H1 (cell line): ENCODE data around the gene ZNF674. TPM values are rescaled to one million over a fixed set of nuclear protein-coding genes. Genes with fewer than 3 reads are reported as not detected.

Experiments
- CTCF ChIA-PET: fragments of 300-600 bp; sonication (Branson Sonifier 250); formaldehyde crosslinking; loops from one replicate; lab custom pipeline; 2021; ENCODE audit not compliant: partially characterized antibody; lab: Charles Lee
- POLR2A ChIA-PET: fragments of 300-600 bp; sonication (Branson Sonifier 250); formaldehyde crosslinking; loops from one replicate; lab custom pipeline; 2021; ENCODE audit warnings: inconsistent platforms; ENCODE audit not compliant: partially characterized antibody; lab: Charles Lee
- DNase-seq, 2 experiments: peaks; one replicate each; pipeline versions ENCODE4 v3.0.0 to v3.0.0-alpha.2; 2010 to 2022; ENCODE audit warnings: low spot score in 2 of 2, low read depth in 1 of 2, mixed read lengths in 1 of 2
- FAIRE-seq: peaks from 2 replicates; lab custom pipeline; 2011; peaks lifted over from hg19 to GRCh38; lab: Jason Lieb, UNC
- H2AFZ ChIP-seq: 2 replicates; pipeline ENCODE4 v1.8.1; 2012; ENCODE audit warnings: low read length, inconsistent platforms
- H2AK5ac ChIP-seq: 2 replicates; pipeline ENCODE4 v1.6.1; 2013; ENCODE audit warnings: low read depth, low read length
- H2BK120ac ChIP-seq: replicated peaks from 2 replicates; pipeline ENCODE3; 2013; ENCODE audit warnings: low read depth, low read length, inconsistent platforms
- H2BK12ac ChIP-seq: 2 replicates; pipeline ENCODE4 v1.6.1; 2013; ENCODE audit warnings: low read depth, low read length
- H2BK15ac ChIP-seq: 2 replicates; pipeline ENCODE4 v1.6.1; 2013; ENCODE audit warnings: low read length
- H2BK20ac ChIP-seq: 2 replicates; pipeline ENCODE4 v1.6.1; 2013; ENCODE audit warnings: low read length
- H2BK5ac ChIP-seq: 2 replicates; pipeline ENCODE4 v1.6.1; 2013; ENCODE audit warnings: low read depth, low read length
- H3K14ac ChIP-seq: 2 replicates; pipeline ENCODE4 v1.6.1; 2013; ENCODE audit warnings: inconsistent platforms; ENCODE audit not compliant: insufficient read length
- H3K18ac ChIP-seq: 2 replicates; pipeline ENCODE4 v1.6.1; 2013; ENCODE audit warnings: low read length; ENCODE audit errors: extremely low read depth
- H3K23ac ChIP-seq: 2 replicates; pipeline ENCODE4 v1.6.1; 2013; ENCODE audit warnings: inconsistent platforms; ENCODE audit not compliant: insufficient read length
- H3K23me2 ChIP-seq: 2 replicates; pipeline ENCODE4 v1.6.1; 2013; ENCODE audit warnings: low read depth, low read length
- H3K27ac ChIP-seq: 2 replicates; pipeline ENCODE4 v1.6.1; 2011; ENCODE audit warnings: low read depth, low read length, inconsistent platforms
- H3K27me3 ChIP-seq, 4 experiments: replicated peaks in 1 of 4; 1 replicate in 1 of 4; 2 replicates in 3 of 4; pipeline versions ENCODE4 v1.6.1 to v1.8.1; 2011 to 2013; ENCODE audit warnings: low read length in 3 of 4, mild to moderate bottlenecking in 3 of 4, inconsistent platforms in 2 of 4, mixed read lengths in 2 of 4, moderate library complexity in 1 of 4; ENCODE audit not compliant: control insufficient read depth in 3 of 4, insufficient read depth in 3 of 4; ENCODE audit errors: extremely low read depth in 1 of 4
- H3K36me3 ChIP-seq, 4 experiments: 2 replicates each; pipeline versions ENCODE4 v1.6.1 to v1.8.1; 2011 to 2013; ENCODE audit warnings: mild to moderate bottlenecking in 4 of 4, low read length in 3 of 4, moderate library complexity in 2 of 4, control low read depth in 1 of 4, inconsistent platforms in 1 of 4; ENCODE audit not compliant: insufficient read depth in 4 of 4, control insufficient read depth in 2 of 4
- H3K4ac ChIP-seq: replicated peaks from 2 replicates; pipeline ENCODE3; 2013; ENCODE audit warnings: low read length, low read depth, mixed read lengths, inconsistent platforms; ENCODE audit not compliant: insufficient read length
- H3K4me1 ChIP-seq, 4 experiments: replicated peaks in 1 of 4; 1 replicate in 1 of 4; 2 replicates in 3 of 4; pipeline versions ENCODE4 v1.6.1 to v1.8.1; 2011 to 2013; ENCODE audit warnings: low read length in 3 of 4, inconsistent platforms in 2 of 4, mixed read lengths in 1 of 4; ENCODE audit not compliant: insufficient read depth in 4 of 4, control insufficient read depth in 3 of 4
- H3K4me2 ChIP-seq, 2 experiments: 2 replicates each; pipeline versions ENCODE4 v1.6.1 to v1.8.1; 2011 to 2013; ENCODE audit warnings: low read depth in 2 of 2, low read length in 2 of 2, control low read depth in 1 of 2, inconsistent platforms in 1 of 2, mild to moderate bottlenecking in 1 of 2; ENCODE audit not compliant: insufficient read depth in 1 of 2
- H3K4me3 ChIP-seq, 4 experiments: fragments of 200-600, 300-600 bp in 1 of 4; sonication (generic), shearing (Covaris generic), sonication (Bioruptor Twin) in 1 of 4; 2 replicates each; pipeline versions ENCODE4 v1.5.1 to v1.8.1; 2011 to 2016; ENCODE audit warnings: low read length in 4 of 4, low read depth in 3 of 4, control low read depth in 2 of 4, inconsistent platforms in 2 of 4, mild to moderate bottlenecking in 2 of 4, mixed read lengths in 1 of 4, moderate library complexity in 1 of 4; ENCODE audit not compliant: insufficient read depth in 2 of 4; ENCODE audit errors: extremely low read depth in 1 of 4
- H3K56ac ChIP-seq: replicated peaks from 2 replicates; pipeline ENCODE3; 2013; ENCODE audit warnings: low read depth, mild to moderate bottlenecking, mixed read lengths, low read length, inconsistent platforms; ENCODE audit not compliant: insufficient read length
- H3K79me1 ChIP-seq: 2 replicates; pipeline ENCODE4 v1.6.1; 2013; ENCODE audit warnings: low read depth, low read length, control low read depth
- H3K79me2 ChIP-seq, 2 experiments: 2 replicates each; pipeline versions ENCODE4 v1.6.1 to v1.8.1; 2012 to 2013; ENCODE audit warnings: low read length in 2 of 2, mild to moderate bottlenecking in 2 of 2, inconsistent platforms in 1 of 2; ENCODE audit not compliant: insufficient read depth in 2 of 2, control insufficient read depth in 1 of 2
- H3K9ac ChIP-seq, 4 experiments: replicated peaks in 1 of 4; 1 replicate in 1 of 4; 2 replicates in 3 of 4; pipeline versions ENCODE4 v1.6.1 to v1.8.1; 2011 to 2013; ENCODE audit warnings: low read depth in 3 of 4, low read length in 3 of 4, control low read depth in 2 of 4, mild to moderate bottlenecking in 2 of 4, moderate library complexity in 2 of 4, inconsistent platforms in 1 of 4; ENCODE audit errors: extremely low read depth in 1 of 4
- H3K9me3 ChIP-seq, 2 experiments: 2 replicates each; pipeline versions ENCODE4 v1.6.1 to v1.8.1; 2012 to 2013; ENCODE audit warnings: mild to moderate bottlenecking in 2 of 2, moderate library complexity in 2 of 2, control low read depth in 1 of 2, inconsistent platforms in 1 of 2, low read depth in 1 of 2, low read length in 1 of 2, mixed read lengths in 1 of 2; ENCODE audit not compliant: insufficient read depth in 2 of 2
- H4K20me1 ChIP-seq, 2 experiments: replicated peaks in 1 of 2; 2 replicates each; pipeline versions ENCODE3 to v1.8.1; 2011 to 2013; ENCODE audit warnings: inconsistent platforms in 2 of 2, low read length in 2 of 2, mild to moderate bottlenecking in 1 of 2; ENCODE audit not compliant: insufficient read depth in 2 of 2, control insufficient read depth in 1 of 2
- H4K5ac ChIP-seq: 2 replicates; pipeline ENCODE4 v1.6.1; 2013; ENCODE audit warnings: low read length, low read depth, mixed read lengths, inconsistent platforms; ENCODE audit not compliant: insufficient read length
- H4K8ac ChIP-seq: 2 replicates; pipeline ENCODE4 v1.8.0; 2013; ENCODE audit warnings: mild to moderate bottlenecking, moderate library complexity, low read length, inconsistent platforms; ENCODE audit not compliant: insufficient read depth; ENCODE audit errors: extremely low read depth
- H4K91ac ChIP-seq: replicated peaks from 2 replicates; pipeline ENCODE3; 2013; ENCODE audit warnings: low read length, mixed read lengths, inconsistent platforms; ENCODE audit not compliant: insufficient read length
- CEBPB ChIP-seq: IDR thresholded peaks from 2 replicates; pipeline ENCODE4 v1.6.1; 2012; ENCODE audit warnings: low read depth, low read length
- EGR1 ChIP-seq: IDR thresholded peaks from 2 replicates; pipeline ENCODE4 v1.6.1; 2011; ENCODE audit warnings: low read depth, low read length, borderline replicate concordance
- HDAC2 ChIP-seq, 2 experiments: fragments of 300-600 bp in 1 of 2; sonication (generic) in 1 of 2; IDR thresholded peaks; 2 replicates each; pipeline ENCODE4 v1.6.1; 2011 to 2012; ENCODE audit warnings: low read depth in 2 of 2, low read length in 2 of 2, mild to moderate bottlenecking in 2 of 2, moderate library complexity in 2 of 2, borderline replicate concordance in 1 of 2, inconsistent platforms in 1 of 2
- MAFK ChIP-seq: IDR thresholded peaks from 2 replicates; pipeline ENCODE4 v1.6.1; 2012; ENCODE audit warnings: low read depth, mild to moderate bottlenecking, improper control_type of control experiment, low read length
- SAP30 ChIP-seq: fragments of 300-600 bp; sonication (generic); IDR thresholded peaks from 2 replicates; pipeline ENCODE4 v1.7.1; 2012; ENCODE audit warnings: low read length, moderate library complexity, mild to moderate bottlenecking, inconsistent platforms; ENCODE audit not compliant: insufficient read depth, insufficient replicate concordance
- SIRT6 ChIP-seq: IDR thresholded peaks from one replicate; pipeline ENCODE4 v1.7.1; 2012; ENCODE audit warnings: low read length, inconsistent platforms
- SP4 ChIP-seq: IDR thresholded peaks from 2 replicates; pipeline ENCODE4 v1.6.1; 2012; ENCODE audit warnings: low read length, inconsistent platforms
- TCF12 ChIP-seq: IDR thresholded peaks from 2 replicates; pipeline ENCODE4 v1.6.1; 2011; ENCODE audit warnings: low read depth, mild to moderate bottlenecking, low read length
- WGBS, 2 experiments: shearing (Covaris generic) in 1 of 2; methylation state at CpG; one replicate each; pipeline versions ENCODE4 v1.1.6 to v1.1.7; 2013 to 2015; ENCODE audit warnings: low lambda C conversion rate in 2 of 2, mixed read lengths in 2 of 2, inconsistent platforms in 1 of 2, low coverage in 1 of 2, missing lambda C conversion rate in 1 of 2; ENCODE audit not compliant: insufficient replicate concordance in 2 of 2, insufficient coverage in 1 of 2, insufficient read length in 1 of 2; ENCODE audit errors: extremely low coverage in 1 of 2, missing lambda C conversion rate in 1 of 2; 5-methylcytosine and 5-hydroxymethylcytosine counted together
- polyA plus RNA-seq, 7 experiments: library from polyadenylated mRNA; depleted of rRNA in 3 of 7; stranded (reverse) in 5 of 7; unstranded in 2 of 7; fragments of >200 nt in 5 of 7; fragments of 200-250 nt in 2 of 7; gene quantifications; 1 replicate in 5 of 7; 2 replicates in 1 of 7; 4 replicates in 1 of 7; pipeline versions ENCODE4 v1.2.1 to v1.2.3, GENCODE V29; 2011 to 2013; ENCODE audit warnings: missing spikeins in 2 of 7, mixed read lengths in 2 of 7
- total RNA-seq: library from RNA; stranded (reverse); fragmentation: NEBNext Ultra II Directional; extraction: Animal tissue kit (Norgen Biotek cat#: 25700); gene quantifications from 2 replicates; pipeline ENCODE4 v1.2.1, GENCODE V29; 2021

Gene ZNF674
- total and polyA plus RNA-seq, 2 of the 8 experiments (the other 6 are each of a cell fraction or from before 2014, with no cell fraction given) = 2.0 to 7.4 TPM

- Histone ChIP-seq H3K9ac (no peak overlapping the region), H3K56ac (no peak overlapping the region), H3K4me3 (no peak overlapping the region), H4K8ac (no peak overlapping the region), H3K4ac (no peak overlapping the region), H3K36me3 (peaks cover 0 to 27% (median 9%) of the 10 kb centered on the region in 4 experiments; a peak in 4 of 8 replicates), H3K27me3 (no peaks in the 10 kb centered on the region), H3K4me1 (no peaks in the 10 kb centered on the region), H2BK15ac (no peak overlapping the region), H3K23ac (no peak overlapping the region), H3K79me2 (no peaks in the 10 kb centered on the region), H3K79me1 (no peaks in the 10 kb centered on the region), H3K23me2 (no peaks in the 10 kb centered on the region), H3K18ac (no peak overlapping the region), H3K4me2 (no peak overlapping the region), H3K9me3 (peaks cover 20% of the 10 kb centered on the region in 2 experiments), H2BK20ac (no peak overlapping the region), H3K27ac (no peak overlapping the region), H2AFZ (no peak overlapping the region), H2AK5ac (no peak overlapping the region), H3K14ac (no peak overlapping the region), H4K5ac (no peak overlapping the region), H4K20me1 (no peaks in the 10 kb centered on the region), H4K91ac (no peak overlapping the region), H2BK5ac (no peak overlapping the region), H2BK12ac (no peak overlapping the region), H2BK120ac (no peak overlapping the region)
- POLR2A ChIA-PET = interaction anchor here (1.0 kb wide), 1 partner anchor 8 kb away, joined by 3 read pairs; no protein-coding TSS in a partner anchor
- CTCF ChIA-PET = no interaction called here
- no peak for DNase-seq
- FAIRE-seq = no peak
- 85% methylated on average over 2 of the region's 2 CpGs; no CpG with 5 or more reads in 1 of the 2 experiments for WGBS, 2 experiments
- TF ChIP-seq HDAC2 (IDR thresholded peaks at IDR 0.05; ENCODE audit: borderline replicate concordance in 1 of 2, low read depth in 2 of 2, low read length in 2 of 2) (no peak), SP4 (no peak), SAP30 (no peak), TCF12 (no peak), EGR1 (no peak), SIRT6 (no peak), MAFK (no peak), CEBPB (no peak)
Observed at GRCh38 chrX:46502848-46503247, 42.4 kb downstream of the ZNF674 start.
